Measurements from ENCODE around the gene PTPRE. TPM values are rescaled to one million over a fixed set of nuclear protein-coding genes. Genes with fewer than 3 reads are reported as not detected.

The PTPRE gene
- total and polyA plus RNA-seq, 2 of the 4 experiments (the other 2 are of a cell fraction) = 0.34 to 0.54 TPM

- no peak overlapping the region for H3K23ac ChIP-seq (ENCODE audit: low read depth, low read length)
- H4K8ac ChIP-seq (ENCODE audit: low read depth in 2 of 2, low read length in 2 of 2) = no peak overlapping the region
- no peak for ATAC-seq (ENCODE audit: low read depth)
- H3K18ac ChIP-seq (ENCODE audit: low read depth, low read length) = no peak overlapping the region
- H3K4me2 ChIP-seq (ENCODE audit: low read depth, low read length) = no peak overlapping the region
- no TSS peak for BruUV-seq (replicated peaks)
- no CpG with 5 or more reads among the region's 14 CpGs for WGBS, 2 experiments (ENCODE audit: extremely low coverage in 2 of 2, insufficient read length in 1 of 2)
- no peak overlapping the region for H2BK120ac ChIP-seq (ENCODE audit: low read depth, low read length)
- H3K9ac ChIP-seq (ENCODE audit: low read depth, low read length) = no peak overlapping the region
- ChIA-PET CTCF (no interaction called here), POLR2A (ENCODE audit: unreplicated experiment) (no interaction called here)
- H4K5ac ChIP-seq (ENCODE audit: low read depth, low read length) = no peak overlapping the region
- no peaks in the 10 kb centered on the region for H3K79me1 ChIP-seq (ENCODE audit: low read depth in 1 of 2, low read length in 2 of 2)
- H2BK15ac ChIP-seq (ENCODE audit: low read depth, low read length) = no peak overlapping the region
- no peak overlapping the region for H2BK5ac ChIP-seq (ENCODE audit: low read depth, low read length, poor library complexity, severe bottlenecking)
- no peaks in the 10 kb centered on the region for H3K36me3 ChIP-seq (ENCODE audit: control insufficient read depth, insufficient read depth, low read length)
- no peaks in the 10 kb centered on the region for H3K27me3 ChIP-seq (ENCODE audit: control insufficient read depth, insufficient read depth, low read length)
- H2BK20ac ChIP-seq (ENCODE audit: low read depth, low read length) = no peak overlapping the region
- dilution Hi-C loops (cut with HindIII; ENCODE audit: low sequenced_read_pairs, unreplicated experiment) = no loop called here
- no peaks in the 10 kb centered on the region for H3K9me1 ChIP-seq (ENCODE audit: insufficient read depth, low read length)
- TF ChIP-seq, protein P1, sequence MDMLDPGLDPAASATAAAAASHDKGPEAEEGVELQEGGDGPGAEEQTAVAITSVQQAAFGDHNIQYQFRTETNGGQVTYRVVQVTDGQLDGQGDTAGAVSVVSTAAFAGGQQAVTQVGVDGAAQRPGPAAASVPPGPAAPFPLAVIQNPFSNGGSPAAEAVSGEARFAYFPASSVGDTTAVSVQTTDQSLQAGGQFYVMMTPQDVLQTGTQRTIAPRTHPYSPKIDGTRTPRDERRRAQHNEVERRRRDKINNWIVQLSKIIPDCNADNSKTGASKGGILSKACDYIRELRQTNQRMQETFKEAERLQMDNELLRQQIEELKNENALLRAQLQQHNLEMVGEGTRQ (IDR thresholded peaks at IDR 0.05; ENCODE audit: low read depth, low read length) = no peak
- TF ChIP-seq RFX5 (IDR thresholded peaks at IDR 0.05; ENCODE audit: low read depth, low read length) = no peak
- TF ChIP-seq CHD1 (IDR thresholded peaks at IDR 0.05; ENCODE audit: low read depth, low read length) = no peak
- no peak for TF ChIP-seq MXI1 (IDR thresholded peaks at IDR 0.05; ENCODE audit: borderline replicate concordance, low read depth, low read length)
- no peak for TF ChIP-seq NFE2L2 (IDR thresholded peaks at IDR 0.05; ENCODE audit: low read depth, low read length)
- TF ChIP-seq, protein P2, sequence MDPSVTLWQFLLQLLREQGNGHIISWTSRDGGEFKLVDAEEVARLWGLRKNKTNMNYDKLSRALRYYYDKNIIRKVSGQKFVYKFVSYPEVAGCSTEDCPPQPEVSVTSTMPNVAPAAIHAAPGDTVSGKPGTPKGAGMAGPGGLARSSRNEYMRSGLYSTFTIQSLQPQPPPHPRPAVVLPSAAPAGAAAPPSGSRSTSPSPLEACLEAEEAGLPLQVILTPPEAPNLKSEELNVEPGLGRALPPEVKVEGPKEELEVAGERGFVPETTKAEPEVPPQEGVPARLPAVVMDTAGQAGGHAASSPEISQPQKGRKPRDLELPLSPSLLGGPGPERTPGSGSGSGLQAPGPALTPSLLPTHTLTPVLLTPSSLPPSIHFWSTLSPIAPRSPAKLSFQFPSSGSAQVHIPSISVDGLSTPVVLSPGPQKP (IDR thresholded peaks at IDR 0.05; ENCODE audit: borderline replicate concordance, low read depth, low read length) = no peak
- no peak for TF ChIP-seq RCOR1 (IDR thresholded peaks at IDR 0.05; ENCODE audit: insufficient replicate concordance, low read length)
- TF ChIP-seq RAD21 (IDR thresholded peaks at IDR 0.05; ENCODE audit: low read length) = no peak
- TF ChIP-seq, protein P3, sequence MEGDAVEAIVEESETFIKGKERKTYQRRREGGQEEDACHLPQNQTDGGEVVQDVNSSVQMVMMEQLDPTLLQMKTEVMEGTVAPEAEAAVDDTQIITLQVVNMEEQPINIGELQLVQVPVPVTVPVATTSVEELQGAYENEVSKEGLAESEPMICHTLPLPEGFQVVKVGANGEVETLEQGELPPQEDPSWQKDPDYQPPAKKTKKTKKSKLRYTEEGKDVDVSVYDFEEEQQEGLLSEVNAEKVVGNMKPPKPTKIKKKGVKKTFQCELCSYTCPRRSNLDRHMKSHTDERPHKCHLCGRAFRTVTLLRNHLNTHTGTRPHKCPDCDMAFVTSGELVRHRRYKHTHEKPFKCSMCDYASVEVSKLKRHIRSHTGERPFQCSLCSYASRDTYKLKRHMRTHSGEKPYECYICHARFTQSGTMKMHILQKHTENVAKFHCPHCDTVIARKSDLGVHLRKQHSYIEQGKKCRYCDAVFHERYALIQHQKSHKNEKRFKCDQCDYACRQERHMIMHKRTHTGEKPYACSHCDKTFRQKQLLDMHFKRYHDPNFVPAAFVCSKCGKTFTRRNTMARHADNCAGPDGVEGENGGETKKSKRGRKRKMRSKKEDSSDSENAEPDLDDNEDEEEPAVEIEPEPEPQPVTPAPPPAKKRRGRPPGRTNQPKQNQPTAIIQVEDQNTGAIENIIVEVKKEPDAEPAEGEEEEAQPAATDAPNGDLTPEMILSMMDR (conservative IDR thresholded peaks at IDR 0.05; ENCODE audit: low read depth, low read length) = no peak
- no peak for TF ChIP-seq BHLHE40 (IDR thresholded peaks at IDR 0.05; ENCODE audit: low read depth, low read length)
- TF ChIP-seq MAFK (IDR thresholded peaks at IDR 0.05; ENCODE audit: low read depth, low read length) = no peak
- no peak for TF ChIP-seq SMC3 (IDR thresholded peaks at IDR 0.05; ENCODE audit: low read depth, low read length)
- no peak for TF ChIP-seq CEBPB (IDR thresholded peaks at IDR 0.05; ENCODE audit: low read depth, low read length)
- TF ChIP-seq POLR2A (IDR thresholded peaks at IDR 0.05; ENCODE audit: low read depth, low read length) = no peak
- TF ChIP-seq FOS (IDR thresholded peaks at IDR 0.05; ENCODE audit: low read depth, low read length) = no peak
- TF ChIP-seq MAZ (IDR thresholded peaks at IDR 0.05; ENCODE audit: borderline replicate concordance, low read depth, low read length) = no peak
- H2AK5ac ChIP-seq (ENCODE audit: low read depth, low read length) = no peak overlapping the region
- no peak overlapping the region for H3K4ac ChIP-seq (ENCODE audit: low read depth, low read length)
- H3K4me3 ChIP-seq (ENCODE audit: insufficient read depth, low read depth, low read length) = no peak overlapping the region
- no peak overlapping the region for H3K27ac ChIP-seq (ENCODE audit: insufficient read depth, low read length)
- H2AK9ac ChIP-seq (replicated peaks; ENCODE audit: low read depth, low read length, poor library complexity) = no peak overlapping the region
- no peak overlapping the region for H2AFZ ChIP-seq (replicated peaks; ENCODE audit: low read length, poor library complexity)
- H4K20me1 ChIP-seq (ENCODE audit: insufficient read depth, low read length) = no peaks in the 10 kb centered on the region
- DNase-seq = no peak
- H3K56ac ChIP-seq (ENCODE audit: extremely low read depth, insufficient read depth, low read length) = no peak overlapping the region
- in situ Hi-C loops (cut with MboI; ENCODE audit: low sequenced_read_pairs) = no loop called here
- no peak overlapping the region for H3K14ac ChIP-seq (replicated peaks; ENCODE audit: low read depth, low read length)
- intact Hi-C loops (cut with micrococcal nuclease) = no loop called here
- no peaks in the 10 kb centered on the region for H3K4me1 ChIP-seq (ENCODE audit: control insufficient read depth, insufficient read depth, low read length)
- no peaks in the 10 kb centered on the region for H3K9me3 ChIP-seq (ENCODE audit: control insufficient read depth, insufficient read depth, low read length)
- no peak overlapping the region for H4K91ac ChIP-seq (ENCODE audit: insufficient read depth, low read depth, low read length)
Measured at GRCh38 chr10:127934383-127934782, 27.5 kb downstream of the PTPRE start.
